ENCODE results near the gene PCBD2.

PCBD2 gene

GRCh38 chr5:134965271-134965825 is 60.4 kb downstream of the PCBD2 start:
- no peak for DNase-seq (ENCODE audit: extremely low read depth, insufficient read length)
- TF ChIP-seq CTCF (IDR thresholded peaks at IDR 0.05; ENCODE audit: insufficient read depth, low read length, poor library complexity, severe bottlenecking): no peak
- Histone ChIP-seq H3K27me3 (replicated peaks; ENCODE audit: control insufficient read depth, insufficient read depth, low read length) (no peaks in the 10 kb centered on the region), H3K4me3 (replicated peaks; ENCODE audit: low read depth, low read length) (no peak overlapping the region), H3K36me3 (ENCODE audit: control insufficient read depth, insufficient read depth, low read length) (no peaks in the 10 kb centered on the region; the same call in 1 of the 2 replicates)

DNA sequence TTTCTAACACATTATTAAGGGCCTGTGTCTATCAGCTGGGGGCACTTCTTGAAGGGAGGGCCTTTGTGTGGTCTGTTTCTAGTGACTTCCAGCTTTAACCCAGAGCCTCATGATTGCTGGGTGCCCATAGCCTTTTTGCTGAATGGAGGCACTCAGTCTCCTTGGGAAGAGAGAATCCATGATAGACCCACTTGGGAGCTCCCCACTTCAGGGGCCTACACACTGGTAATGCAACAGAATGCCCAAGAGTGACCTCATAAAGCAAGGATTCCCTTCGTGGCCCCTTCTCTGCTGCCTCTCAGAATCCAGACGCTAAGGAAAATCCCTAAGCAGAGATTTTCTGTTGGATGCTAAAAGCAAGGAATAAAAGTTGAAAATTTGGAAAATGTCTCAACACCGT is 62.7 kb downstream of the PCBD2 start, which contains the start of gene CATSPER3:
Gene CATSPER3 (plus strand): TSS at position 301 of the 400 bp plus-strand sequence. CDS start 85 bp downstream, at position 386.
- Histone ChIP-seq H3K4me3 (replicated peaks; ENCODE audit: low read depth, low read length) (no peak within 1 kb of the TSS), H3K27me3 (replicated peaks; ENCODE audit: control insufficient read depth, insufficient read depth, low read length) (no peaks in the 10 kb centered on the region), H3K36me3 (ENCODE audit: control insufficient read depth, insufficient read depth, low read length) (no peaks in the 10 kb centered on the region; the same call in 1 of the 2 replicates)
- no peak for DNase-seq (ENCODE audit: extremely low read depth, insufficient read length)
- TF ChIP-seq CTCF (IDR thresholded peaks at IDR 0.05; ENCODE audit: insufficient read depth, low read length, poor library complexity, severe bottlenecking): no peak

GRCh38 chr5:134968055-134968454 is 63.1 kb downstream of the PCBD2 start:
- no peaks in the 10 kb centered on the region for H3K27me3 ChIP-seq (replicated peaks; ENCODE audit: control insufficient read depth, insufficient read depth, low read length)
- DNase-seq (ENCODE audit: extremely low read depth, insufficient read length): no peak
- no peaks in the 10 kb centered on the region; the same call in 1 of the 2 replicates for H3K36me3 ChIP-seq (ENCODE audit: control insufficient read depth, insufficient read depth, low read length)
- no peak for TF ChIP-seq CTCF (IDR thresholded peaks at IDR 0.05; ENCODE audit: insufficient read depth, low read length, poor library complexity, severe bottlenecking)
- no peak overlapping the region for H3K4me3 ChIP-seq (replicated peaks; ENCODE audit: low read depth, low read length)

- TF ChIP-seq CTCF (IDR thresholded peaks at IDR 0.05; ENCODE audit: insufficient read depth, low read length, poor library complexity, severe bottlenecking): no peak
- no peaks in the 10 kb centered on the region for H3K27me3 ChIP-seq (replicated peaks; ENCODE audit: control insufficient read depth, insufficient read depth, low read length)
- no peaks in the 10 kb centered on the region; the same call in 1 of the 2 replicates for H3K36me3 ChIP-seq (ENCODE audit: control insufficient read depth, insufficient read depth, low read length)
- DNase-seq (ENCODE audit: extremely low read depth, insufficient read length): no peak
- H3K4me3 ChIP-seq (replicated peaks; ENCODE audit: low read depth, low read length): no peak overlapping the region
Observed at GRCh38 chr5:134969166-134969565, 64.2 kb downstream of the PCBD2 start.

DNA sequence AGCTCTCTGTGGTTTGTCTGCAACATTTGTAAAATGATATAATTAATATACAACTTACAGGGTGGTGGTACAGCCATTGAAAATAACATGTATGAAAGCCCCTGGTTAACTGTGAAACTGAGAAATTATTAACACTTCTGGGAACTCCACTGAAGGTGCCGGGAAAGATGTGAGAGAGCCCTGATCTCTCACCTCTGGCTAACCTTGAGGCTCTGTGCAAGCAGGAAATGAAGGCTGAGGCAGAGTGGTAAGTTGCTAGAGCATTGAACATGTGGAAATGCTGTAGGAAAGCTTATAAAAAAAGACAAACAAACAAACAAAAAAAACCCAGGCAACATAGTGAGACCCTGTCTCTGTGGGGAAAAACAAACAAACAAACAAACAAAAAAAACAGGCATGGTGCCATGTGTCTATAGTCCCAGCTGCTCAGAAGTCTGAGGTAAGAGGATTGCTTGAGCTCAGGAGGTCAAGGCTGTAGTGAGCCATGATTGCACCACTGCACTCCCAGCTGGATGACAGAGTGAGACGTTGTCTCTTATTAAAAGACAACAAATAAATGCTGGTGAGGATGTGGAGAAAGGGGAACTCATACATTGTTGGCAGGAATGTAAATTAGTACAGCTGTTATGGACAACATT is 70.3 kb downstream of the PCBD2 start:
- DNase-seq (ENCODE audit: extremely low read depth, insufficient read length): no peak
- TF ChIP-seq CTCF (IDR thresholded peaks at IDR 0.05; ENCODE audit: insufficient read depth, low read length, poor library complexity, severe bottlenecking): no peak
- no peak overlapping the region for H3K4me3 ChIP-seq (replicated peaks; ENCODE audit: low read depth, low read length)
- no peaks in the 10 kb centered on the region for H3K27me3 ChIP-seq (replicated peaks; ENCODE audit: control insufficient read depth, insufficient read depth, low read length)
- no peaks in the 10 kb centered on the region for H3K36me3 ChIP-seq (ENCODE audit: control insufficient read depth, insufficient read depth, low read length)
